Suppressor macrophage treated with lipopolysaccharide for 1 hour (primary cell): Measurements from ENCODE around the gene COL4A1.

Experiments used
- DNase-seq, 3 donors: peaks; one replicate each; pipeline ENCODE4 v3.0.0-alpha.2; 2020 to 2022

The COL4A1 gene

GRCh38 chr13:110156301-110157049 lies 150.5 kb downstream of the COL4A1 start:
- no peak for DNase-seq

DNA sequence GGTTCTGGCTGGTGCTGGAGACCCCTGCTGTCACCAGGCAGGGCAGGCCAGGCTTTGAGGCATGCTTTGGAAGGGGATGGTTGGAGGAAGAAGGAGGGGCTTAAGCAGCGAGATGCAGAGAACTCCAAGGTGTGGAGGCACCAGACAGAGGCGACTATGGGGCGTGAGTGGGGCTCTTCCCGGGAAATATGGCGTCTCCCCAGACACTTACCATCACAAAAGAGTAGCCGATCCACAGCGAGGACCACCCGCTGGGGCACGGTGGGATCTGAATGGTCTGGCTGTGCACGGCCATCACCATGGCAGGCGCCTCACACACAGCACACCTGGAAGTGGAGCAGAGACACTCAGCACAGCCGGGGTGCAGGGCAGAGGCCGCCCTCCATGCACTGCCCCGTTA lies 151.9 kb downstream of the COL4A1 start:
- no peak for DNase-seq

GRCh38 chr13:110154410-110154933 lies 152.5 kb downstream of the COL4A1 start:
- DNase-seq: peak; percentile 52 to 72 (median 57)

- no peak for DNase-seq
Observed at GRCh38 chr13:110152351-110152750, 154.6 kb downstream of the COL4A1 start.

- no peak for DNase-seq
Observed at GRCh38 chr13:110151462-110151861, 155.5 kb downstream of the COL4A1 start.

GRCh38 chr13:110150384-110151101 lies 156.4 kb downstream of the COL4A1 start:
- no peak for DNase-seq

DNA sequence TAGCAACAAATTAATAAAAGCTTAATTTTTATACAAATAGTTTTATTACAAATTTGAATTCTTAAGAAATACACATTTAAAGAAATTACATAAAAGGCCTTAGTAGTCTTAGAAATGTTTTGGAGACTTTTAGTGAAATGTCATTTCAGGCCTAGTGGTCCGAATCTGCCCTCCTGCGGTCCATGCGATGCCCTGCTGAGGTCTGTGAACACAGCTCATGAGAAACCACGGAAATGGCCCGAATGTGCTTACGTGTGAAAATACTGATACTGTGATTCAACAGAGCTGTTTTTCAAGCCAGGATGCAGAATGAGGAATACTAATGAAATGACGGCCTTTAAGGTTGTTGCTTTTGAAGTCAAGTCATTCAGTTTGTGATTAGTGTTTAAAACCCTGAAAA lies 157.9 kb downstream of the COL4A1 start:
- DNase-seq: no peak

DNA sequence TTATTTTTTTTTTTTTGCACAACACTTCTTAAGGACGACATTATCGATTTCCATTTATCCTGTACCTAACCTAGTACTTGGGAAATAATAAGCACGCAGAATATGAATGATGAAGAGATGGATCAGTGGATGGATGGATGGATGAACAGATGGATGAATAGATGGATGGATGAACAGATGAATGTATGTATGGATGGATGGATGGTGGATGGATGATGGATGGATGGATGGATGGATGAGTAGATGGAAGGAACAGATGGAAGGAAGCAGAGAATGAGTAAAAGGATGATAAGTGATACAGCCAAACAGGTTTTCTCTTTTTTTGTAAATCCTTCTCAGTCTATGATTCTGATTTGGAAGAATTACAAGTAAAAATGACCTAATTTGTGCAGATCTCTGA lies 166.9 kb downstream of the COL4A1 start:
- DNase-seq: no peak

GRCh38 chr13:110138700-110139036 lies 168.3 kb downstream of the COL4A1 start:
- DNase-seq: no peak

GRCh38 chr13:110138010-110138699 lies 168.8 kb downstream of the COL4A1 start:
- DNase-seq: peak; percentile 95

DNA sequence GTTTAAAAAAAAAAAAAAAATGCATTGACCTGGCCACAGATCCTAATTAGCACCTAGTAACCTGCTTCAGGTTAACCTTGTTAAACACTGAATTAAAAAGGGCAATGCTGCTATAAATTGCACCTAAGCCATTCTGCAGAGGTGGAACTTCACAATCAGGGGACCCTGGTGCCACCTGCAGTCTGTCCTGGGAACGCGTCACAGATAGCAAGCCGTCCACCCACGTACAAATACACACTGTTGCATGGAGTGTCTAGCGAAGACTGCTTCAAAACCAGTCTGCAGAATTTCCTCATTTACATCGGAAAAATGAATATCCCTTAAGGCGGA lies 169.3 kb downstream of the COL4A1 start:
- no peak for DNase-seq

DNA sequence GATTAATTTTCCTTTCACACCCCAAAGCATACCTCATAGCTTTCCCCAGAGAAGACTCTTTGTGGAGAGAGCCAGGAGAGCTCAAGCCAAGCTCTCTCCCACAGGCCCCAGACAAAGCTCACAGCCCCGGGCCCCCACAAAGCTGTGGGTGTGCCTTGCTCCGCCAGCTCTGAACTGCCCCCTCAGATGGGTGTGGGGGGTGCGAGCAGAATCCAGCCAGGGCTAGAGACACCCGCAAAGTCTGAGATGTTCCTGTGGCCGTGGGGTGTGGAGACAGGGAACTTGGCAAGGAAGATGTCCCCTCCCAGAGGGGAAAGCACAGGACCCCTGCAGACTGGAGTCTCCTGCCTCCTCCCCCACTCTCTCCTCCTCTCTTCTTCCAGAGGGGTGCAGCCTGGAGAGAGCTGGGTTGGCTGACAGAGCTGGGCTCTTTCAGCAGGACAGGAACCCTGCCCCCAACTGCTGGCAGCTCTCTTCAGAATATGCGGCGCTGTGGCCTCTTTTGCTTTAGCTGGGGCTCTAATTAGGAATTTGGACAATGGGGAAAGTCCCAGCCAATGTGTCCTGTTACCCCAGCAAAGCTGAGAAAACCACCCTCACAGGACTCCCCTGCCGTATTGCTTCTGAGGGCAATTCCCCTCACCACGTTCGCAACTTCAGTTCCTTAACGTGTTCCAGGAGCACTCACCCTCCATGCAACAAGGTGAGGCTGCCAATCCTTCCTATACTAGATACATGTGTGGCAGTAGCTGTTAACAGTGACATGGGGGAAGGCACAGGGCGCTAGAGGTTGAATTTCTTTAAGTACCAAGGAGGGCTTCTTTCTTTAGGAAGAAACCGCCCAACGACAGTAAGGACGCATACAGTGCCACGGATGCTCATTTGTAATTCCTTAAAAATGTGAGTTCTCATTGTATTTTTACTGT lies 170.0 kb downstream of the COL4A1 start:
- peak; percentile 60 to 79 (median 74) for DNase-seq

DNA sequence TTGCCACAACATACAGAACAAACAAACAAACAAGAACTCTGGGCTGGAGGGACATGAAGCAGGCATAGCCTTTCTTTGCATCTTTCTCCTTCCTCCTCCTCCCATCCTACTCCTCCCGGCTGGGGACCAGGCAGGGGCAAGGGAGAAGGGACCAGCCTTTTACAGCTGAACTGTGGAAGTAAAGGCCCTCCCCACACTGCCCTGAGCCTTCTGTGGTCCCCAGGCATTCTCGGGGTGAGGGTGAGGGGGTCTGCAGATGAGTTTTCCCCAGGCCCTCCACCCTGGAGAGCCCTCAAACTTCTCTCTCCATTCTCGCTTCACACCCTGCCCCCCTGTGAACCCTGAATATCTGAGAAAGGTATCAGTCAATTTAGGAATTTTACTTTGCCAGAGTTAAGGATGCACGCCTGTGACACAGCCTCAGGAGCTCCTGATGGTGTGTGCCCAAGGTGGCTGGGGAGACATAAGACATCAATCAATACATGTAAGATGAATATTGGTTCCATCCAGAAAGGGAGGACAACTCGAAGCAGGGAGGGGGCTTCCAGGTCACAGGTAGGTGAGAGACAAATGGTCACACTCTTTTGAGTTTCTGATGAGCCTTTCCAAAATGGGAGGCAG lies 170.9 kb downstream of the COL4A1 start:
- no peak for DNase-seq

- DNase-seq: peak; percentile 34 to 50 (median 44)
Observed at GRCh38 chr13:110134801-110135200, 172.2 kb downstream of the COL4A1 start.

DNA sequence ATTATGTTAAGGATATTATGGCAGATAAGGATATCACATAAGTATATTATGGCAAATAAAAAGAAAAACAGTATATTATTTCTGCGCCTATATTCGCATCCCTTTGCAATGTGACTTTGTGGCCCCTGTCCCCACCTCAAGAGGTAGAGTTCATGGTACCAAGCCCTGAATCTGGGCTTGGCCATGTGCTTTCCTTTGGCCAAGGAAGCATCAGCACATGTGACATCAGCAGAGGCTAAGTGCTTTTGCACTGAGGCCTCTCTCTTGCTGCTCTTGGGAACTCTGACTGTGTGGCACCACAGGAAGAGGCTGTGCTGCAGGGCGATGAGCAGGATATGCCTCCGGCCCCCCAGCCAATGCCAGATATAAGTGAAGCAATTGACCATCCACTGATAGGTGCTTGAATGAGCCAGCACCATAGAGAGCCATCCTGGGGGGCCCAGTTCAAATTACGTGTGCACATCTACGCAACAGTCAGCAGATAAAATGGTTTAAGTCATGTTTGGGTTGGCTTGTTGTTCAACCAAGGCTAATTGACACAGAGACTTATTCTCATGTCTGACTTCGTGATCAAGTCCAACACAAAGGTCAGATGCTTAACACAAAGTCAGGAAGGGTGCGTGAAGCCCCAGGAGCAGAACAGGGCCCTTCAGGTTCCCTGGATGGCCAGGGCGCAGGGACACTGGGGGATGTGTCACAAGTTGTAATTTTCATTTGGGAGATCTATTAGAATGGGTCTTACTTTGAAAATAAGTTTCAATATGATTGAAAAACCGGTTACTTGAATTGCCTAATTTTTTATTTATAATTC lies 173.3 kb downstream of the COL4A1 start:
- DNase-seq: no peak

GRCh38 chr13:110132225-110132982 lies 174.6 kb downstream of the COL4A1 start:
- peak in 1 of 3 donors; percentile 23 for DNase-seq

DNA sequence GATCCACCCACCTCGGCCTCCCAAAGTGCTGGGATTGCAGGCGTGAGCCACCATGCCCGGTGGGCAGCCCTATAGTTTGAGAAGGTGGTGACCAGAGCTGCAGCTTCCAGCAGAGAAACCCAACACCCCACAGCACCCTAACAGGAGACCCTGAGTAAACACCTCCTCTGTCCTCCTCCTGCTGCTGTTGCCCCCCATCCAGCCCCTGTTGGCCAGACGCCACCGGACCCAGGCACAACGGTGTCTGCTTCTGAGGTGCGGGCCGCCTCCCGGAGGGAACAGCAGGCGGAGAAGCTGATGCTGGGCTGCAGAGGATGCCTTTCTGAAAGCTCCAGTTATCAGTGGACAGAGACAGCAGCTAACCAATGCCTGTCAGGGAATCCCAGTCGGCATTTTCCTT lies 175.5 kb downstream of the COL4A1 start:
- no peak for DNase-seq

GRCh38 chr13:110130431-110130830 lies 176.5 kb downstream of the COL4A1 start:
- no peak for DNase-seq

- no peak for DNase-seq
Observed at GRCh38 chr13:110129539-110130186, 177.3 kb downstream of the COL4A1 start.

- DNase-seq: no peak
Observed at GRCh38 chr13:110129076-110129475, 177.9 kb downstream of the COL4A1 start.
